OCI-LY7 (cell line): ENCODE data around the gene SPEN. TPM values are rescaled to one million over a fixed set of nuclear protein-coding genes. Genes with fewer than 3 reads are reported as not detected.

Experiments used
- BruUV-seq: library from RNA; stranded (reverse); fragments of 400-500 nt; replicated peaks from 2 replicates; lab custom pipeline; 2021; lab: Mats Ljungman, UMichigan
- CTCF ChIA-PET: fragments of 300-600 bp; sonication (Branson Sonifier 250); formaldehyde crosslinking; loops from one replicate; lab custom pipeline; 2022; ENCODE audit warnings: antibody characterized with exemption; ENCODE audit not compliant: unreplicated experiment; lab: Charles Lee
- POLR2A ChIA-PET: fragments of 300-600 bp; sonication (Branson Sonifier 250); formaldehyde crosslinking; loops from one replicate; lab custom pipeline; 2022; ENCODE audit warnings: antibody characterized with exemption; lab: Charles Lee
- DNase-seq: peaks from one replicate; pipeline ENCODE4 v3.0.0-alpha.2; 2015; ENCODE audit warnings: low spot score
- H2AFZ ChIP-seq: fragments of 200-600 bp; sonication (generic), shearing (Covaris generic); 2 replicates; pipeline ENCODE4 v1.6.1; 2014; ENCODE audit warnings: mild to moderate bottlenecking, antibody characterized with exemption, low read length, moderate library complexity
- H3K27ac ChIP-seq: fragments of 200-600 bp; sonication (generic); 2 replicates; pipeline ENCODE4 v1.5.1; 2014; ENCODE audit warnings: mixed run types, low read depth, mild to moderate bottlenecking, moderate library complexity, low read length, inconsistent platforms; ENCODE audit not compliant: poor library complexity, severe bottlenecking
- H3K36me3 ChIP-seq: fragments of 200-600 bp; sonication (generic); 2 replicates; pipeline ENCODE4 v1.6.1; 2014; ENCODE audit warnings: mild to moderate bottlenecking, antibody characterized with exemption, low read length, moderate library complexity, mixed read lengths; ENCODE audit not compliant: insufficient read depth
- H3K4me1 ChIP-seq: fragments of 200-600 bp; sonication (generic); 2 replicates; pipeline ENCODE4 v1.5.1; 2014; ENCODE audit warnings: mild to moderate bottlenecking, low read length; ENCODE audit not compliant: insufficient read depth, poor library complexity, severe bottlenecking
- H3K4me2 ChIP-seq: fragments of 200-600 bp; sonication (generic); 2 replicates; pipeline ENCODE4 v1.6.1; 2014; ENCODE audit warnings: mild to moderate bottlenecking, low read length
- H3K4me3 ChIP-seq: fragments of 200-600 bp; sonication (generic); 2 replicates; pipeline ENCODE4 v1.5.1; 2014; ENCODE audit warnings: mild to moderate bottlenecking, low read depth, low read length; ENCODE audit not compliant: poor library complexity, severe bottlenecking
- H3K79me2 ChIP-seq: fragments of 200-600 bp; sonication (generic); 2 replicates; pipeline ENCODE4 v1.6.1; 2016; ENCODE audit warnings: low read depth, mild to moderate bottlenecking, low read length, moderate library complexity, mixed read lengths; ENCODE audit not compliant: insufficient read depth
- H3K9me2 ChIP-seq: fragments of 200-600 bp; sonication (generic); 2 replicates; pipeline ENCODE4 v1.6.1; 2016; ENCODE audit warnings: mild to moderate bottlenecking, low read length, mixed read lengths; ENCODE audit not compliant: insufficient read depth
- H3K9me3 ChIP-seq: fragments of 200-600 bp; sonication (generic); 2 replicates; pipeline ENCODE4 v1.6.1; 2014; ENCODE audit warnings: mild to moderate bottlenecking, mixed run types, low read length, mixed read lengths
- H4K20me1 ChIP-seq: fragments of 200-600 bp; sonication (generic); 2 replicates; pipeline ENCODE4 v1.6.1; 2014; ENCODE audit warnings: mild to moderate bottlenecking, antibody characterized with exemption, low read length, moderate library complexity, mixed read lengths; ENCODE audit not compliant: insufficient read depth
- CTCF ChIP-seq: fragments of 200-600 bp; sonication (generic); conservative IDR thresholded peaks from 2 replicates; pipeline ENCODE4 v1.5.1; 2014; ENCODE audit warnings: mild to moderate bottlenecking, antibody characterized with exemption, low read length, moderate library complexity, mixed read lengths
- EZH2phosphoT487 ChIP-seq: fragments of 200-600 bp; sonication (generic); IDR thresholded peaks from 2 replicates; pipeline ENCODE4 v1.6.1; 2018; ENCODE audit warnings: low read depth, borderline replicate concordance, mild to moderate bottlenecking, mixed run types, antibody characterized with exemption, low read length, moderate library complexity, mixed read lengths
- intact Hi-C: fragments of 100-400 bp; cut with micrococcal nuclease; formaldehyde crosslinking; loops from one replicate; pipeline ENCODE4 v1.10.0; 2022; ENCODE audit not compliant: unreplicated experiment
- total RNA-seq, 2 experiments: library from RNA; depleted of rRNA in 1 of 2; stranded (reverse); fragments of >200 nt in 1 of 2; shearing (Covaris generic) in 1 of 2; gene quantifications; 2 replicates each; pipeline ENCODE4 v1.2.3, GENCODE V29; 2014 to 2022

The SPEN gene
- total RNA-seq, 2 experiments from 2014 or later, result 40.7 to 87.1 TPM

GRCh38 chr1:15836772-15837669 lies 10.5 kb upstream of the SPEN start:
- Histone ChIP-seq H3K4me2 (peak overlapping the region; percentile 91), H2AFZ (peak overlapping the region; percentile 30; the same call in 1 of the 2 replicates), H3K9me3 (no peaks in the 10 kb centered on the region), H3K36me3 (peaks cover under 1% of the 10 kb centered on the region; the same call in 1 of the 2 replicates), H3K27ac (peak overlapping the region; percentile 97), H4K20me1 (no peaks in the 10 kb centered on the region), H3K4me3 (peak overlapping the region; percentile 75), H3K4me1 (peaks cover 53% of the 10 kb centered on the region), H3K9me2 (no peaks in the 10 kb centered on the region), H3K79me2 (peaks cover 31% of the 10 kb centered on the region)
- no peak for TF ChIP-seq EZH2phosphoT487
- no peak for TF ChIP-seq CTCF
- DNase-seq, result peak; percentile 51
- CTCF ChIA-PET, result no interaction called here
- no TSS peak for BruUV-seq
- intact Hi-C loops, result no loop called here
- POLR2A ChIA-PET, result interaction anchor here (0.7 to 2.2 kb wide), 5 partner anchors 9 to 310 kb away, joined by 3 to 6 read pairs (median 3); partner anchors contain the start of gene SPEN

GRCh38 chr1:15837931-15838330 lies 9.6 kb upstream of the SPEN start:
- no peak for TF ChIP-seq EZH2phosphoT487
- no peak overlapping the region for H3K4me3 ChIP-seq
- CTCF ChIA-PET, result no interaction called here
- peaks cover 26% of the 10 kb centered on the region for H3K79me2 ChIP-seq
- H4K20me1 ChIP-seq, result no peaks in the 10 kb centered on the region
- peaks cover 50% of the 10 kb centered on the region for H3K4me1 ChIP-seq
- intact Hi-C loops, result no loop called here
- no peak overlapping the region for H3K27ac ChIP-seq
- H2AFZ ChIP-seq, result peak overlapping the region; percentile 30; the same call in 1 of the 2 replicates
- no peaks in the 10 kb centered on the region for H3K36me3 ChIP-seq
- H3K4me2 ChIP-seq, result peak overlapping the region; percentile 91
- H3K9me3 ChIP-seq, result no peaks in the 10 kb centered on the region
- BruUV-seq, result no TSS peak
- H3K9me2 ChIP-seq, result no peaks in the 10 kb centered on the region
- POLR2A ChIA-PET, result interaction anchor here (0.7 to 2.2 kb wide), 3 partner anchors 9 to 12 kb away, joined by 4 to 6 read pairs (median 6); partner anchors contain the start of gene SPEN
- no peak for DNase-seq

GRCh38 chr1:15838721-15839120 lies 8.8 kb upstream of the SPEN start:
- no peak for DNase-seq
- ChIA-PET POLR2A (interaction anchor here (0.5 to 2.0 kb wide), 3 partner anchors 8 to 20 kb away, joined by 4 to 6 read pairs (median 4); partner anchors contain the start of gene SPEN), CTCF (no interaction called here)
- no peaks in the 10 kb centered on the region for H3K36me3 ChIP-seq
- no peak overlapping the region for H3K4me3 ChIP-seq
- H3K4me1 ChIP-seq, result peaks cover 52% of the 10 kb centered on the region
- no peaks in the 10 kb centered on the region for H3K9me3 ChIP-seq
- no peak overlapping the region for H2AFZ ChIP-seq
- BruUV-seq, result no TSS peak
- TF ChIP-seq CTCF (no peak), EZH2phosphoT487 (no peak)
- H3K79me2 ChIP-seq, result peaks cover 18% of the 10 kb centered on the region
- intact Hi-C loops, result no loop called here
- H3K9me2 ChIP-seq, result no peaks in the 10 kb centered on the region
- H3K4me2 ChIP-seq, result no peak overlapping the region
- no peaks in the 10 kb centered on the region for H4K20me1 ChIP-seq
- no peak overlapping the region for H3K27ac ChIP-seq
